PC-9 (cell line): ENCODE data around the gene SCAI. TPM values are rescaled to one million over a fixed set of nuclear protein-coding genes. Genes with fewer than 3 reads are reported as not detected.

Experiments
- BruUV-seq: library from RNA; stranded (reverse); fragments of 400-500 nt; replicated peaks from 2 replicates; lab custom pipeline; 2021; lab: Mats Ljungman, UMichigan
- CTCF ChIA-PET: fragments of 300-600 bp; sonication (Branson Sonifier 250); formaldehyde crosslinking; loops from one replicate; lab custom pipeline; 2022; ENCODE audit warnings: antibody characterized with exemption; lab: Charles Lee
- POLR2A ChIA-PET: fragments of 300-600 bp; sonication (Branson Sonifier 250); formaldehyde crosslinking; loops from one replicate; lab custom pipeline; 2022; ENCODE audit warnings: antibody characterized with exemption; ENCODE audit not compliant: unreplicated experiment; lab: Charles Lee
- DNase-seq, 2 experiments: peaks; one replicate each; pipeline versions ENCODE4 v3.0.0 to v3.0.0-alpha.2; 2015 to 2022; ENCODE audit warnings: mixed read lengths in 1 of 2
- H2AFZ ChIP-seq: fragments of 200-600 bp; sonication (generic); 2 replicates; pipeline ENCODE4 v1.8.1; 2017; ENCODE audit warnings: antibody characterized with exemption
- H3F3A ChIP-seq: fragments of 200-600 bp; sonication (generic); 2 replicates; pipeline ENCODE4 v1.8.1; 2017; ENCODE audit warnings: antibody characterized with exemption, mild to moderate bottlenecking, low read depth; ENCODE audit not compliant: insufficient read depth
- H3K27ac ChIP-seq: fragments of 200-600 bp; sonication (generic); 2 replicates; pipeline ENCODE4 v1.6.1; 2016; ENCODE audit warnings: mixed run types
- H3K27me3 ChIP-seq: fragments of 200-600 bp; sonication (generic); 2 replicates; pipeline ENCODE4 v1.6.1; 2016; ENCODE audit warnings: low read depth, mixed run types; ENCODE audit not compliant: insufficient read depth
- H3K36me3 ChIP-seq: fragments of 200-600 bp; sonication (generic); 2 replicates; pipeline ENCODE4 v1.6.1; 2016; ENCODE audit warnings: low read depth, mixed run types
- H3K4me1 ChIP-seq: fragments of 200-600 bp; sonication (generic); replicated peaks from 2 replicates; pipeline ENCODE4 v1.6.1; 2016; ENCODE audit warnings: mixed run types; ENCODE audit not compliant: insufficient read depth
- H3K4me2 ChIP-seq: fragments of 200-600 bp; sonication (generic); 2 replicates; pipeline ENCODE4 v1.6.1; 2017; ENCODE audit warnings: mixed run types
- H3K4me3 ChIP-seq: fragments of 200-600 bp; sonication (generic); 2 replicates; pipeline ENCODE4 v1.6.1; 2016; ENCODE audit warnings: mixed run types
- H3K79me2 ChIP-seq: fragments of 200-600 bp; sonication (generic); 2 replicates; pipeline ENCODE4 v1.6.1; 2017; ENCODE audit warnings: low read depth, mixed run types
- H3K9me2 ChIP-seq: fragments of 200-600 bp; sonication (generic); 2 replicates; pipeline ENCODE4 v1.8.1; 2017; ENCODE audit warnings: mild to moderate bottlenecking; ENCODE audit not compliant: insufficient read depth
- H3K9me3 ChIP-seq: fragments of 200-600 bp; sonication (generic); 2 replicates; pipeline ENCODE4 v1.8.1; 2016; ENCODE audit warnings: low read depth; ENCODE audit not compliant: insufficient read depth
- H4K20me1 ChIP-seq: fragments of 200-600 bp; sonication (generic); 2 replicates; pipeline ENCODE4 v1.8.1; 2017; ENCODE audit not compliant: insufficient read depth
- CTCF ChIP-seq: fragments of 200-600 bp; sonication (generic); conservative IDR thresholded peaks from 2 replicates; pipeline ENCODE4 v1.6.1; 2017; ENCODE audit warnings: mixed run types, antibody characterized with exemption, mild to moderate bottlenecking, moderate library complexity
- EZH2 ChIP-seq: fragments of 200-600 bp; sonication (generic); IDR thresholded peaks from 2 replicates; pipeline ENCODE4 v1.8.0; 2017; ENCODE audit warnings: antibody characterized with exemption, low read depth
- intact Hi-C: fragments of 100-400 bp; cut with micrococcal nuclease; formaldehyde crosslinking; loops from one replicate; pipeline ENCODE4 v1.10.0; 2022; ENCODE audit not compliant: unreplicated experiment
- total RNA-seq: library from RNA; stranded (reverse); gene quantifications from 2 replicates; pipeline ENCODE4 v1.2.3, GENCODE V29; 2021

SCAI gene
- total RNA-seq, 1 experiment from 2014 or later: 16.0 TPM

- no peaks in the 10 kb centered on the region for H3K9me2 ChIP-seq
- no peak overlapping the region for H2AFZ ChIP-seq
- no peak overlapping the region for H3K27ac ChIP-seq
- H4K20me1 ChIP-seq: no peaks in the 10 kb centered on the region
- BruUV-seq: no TSS peak
- no peak for DNase-seq
- no peaks in the 10 kb centered on the region for H3K79me2 ChIP-seq
- H3K36me3 ChIP-seq: no peaks in the 10 kb centered on the region
- H3F3A ChIP-seq: no peaks in the 10 kb centered on the region; the same call in 1 of the 2 replicates
- no peak overlapping the region for H3K4me2 ChIP-seq
- intact Hi-C loops: no loop called here
- H3K4me3 ChIP-seq: no peak overlapping the region
- no peaks in the 10 kb centered on the region for H3K4me1 ChIP-seq
- ChIA-PET POLR2A (no interaction called here), CTCF (interaction anchor here (0.6 kb wide), 1 partner anchor 380 kb away, joined by 11 read pairs; no protein-coding TSS in a partner anchor)
- TF ChIP-seq EZH2 (no peak), CTCF (no peak)
- no peaks in the 10 kb centered on the region for H3K9me3 ChIP-seq
- H3K27me3 ChIP-seq: no peaks in the 10 kb centered on the region
These were observed 39.4 kb downstream of the SCAI start for GRCh38 chr9:125103770-125104460.

GRCh38 chr9:125103021-125103420, 40.3 kb downstream of the SCAI start:
- ChIA-PET POLR2A (no interaction called here), CTCF (no interaction called here)
- BruUV-seq: no TSS peak

GRCh38 chr9:125100822-125101221, 42.5 kb downstream of the SCAI start:
- H3K9me2 ChIP-seq: no peaks in the 10 kb centered on the region
- H3K27ac ChIP-seq: no peak overlapping the region
- POLR2A ChIA-PET: no interaction called here
- H2AFZ ChIP-seq: no peak overlapping the region
- H3K4me3 ChIP-seq: no peak overlapping the region
- no peaks in the 10 kb centered on the region for H3K79me2 ChIP-seq
- intact Hi-C loops: no loop called here
- H3K4me1 ChIP-seq: no peaks in the 10 kb centered on the region
- no peaks in the 10 kb centered on the region for H3K9me3 ChIP-seq
- no peak for TF ChIP-seq CTCF
- BruUV-seq: no TSS peak
- no peak overlapping the region for H3K4me2 ChIP-seq
- no peaks in the 10 kb centered on the region for H4K20me1 ChIP-seq
- DNase-seq: no peak
- CTCF ChIA-PET: no interaction called here
- H3K36me3 ChIP-seq: no peaks in the 10 kb centered on the region
- no peaks in the 10 kb centered on the region; the same call in 1 of the 2 replicates for H3F3A ChIP-seq
- no peaks in the 10 kb centered on the region for H3K27me3 ChIP-seq

More at GRCh38 chr9:125103021-125103420, 40.3 kb downstream of the SCAI start:
- Histone ChIP-seq H4K20me1 (no peaks in the 10 kb centered on the region), H3K27me3 (no peaks in the 10 kb centered on the region), H3K9me2 (no peaks in the 10 kb centered on the region), H3K27ac (no peak overlapping the region), H3K4me1 (no peaks in the 10 kb centered on the region), H3F3A (no peaks in the 10 kb centered on the region; the same call in 1 of the 2 replicates), H3K4me2 (no peak overlapping the region), H2AFZ (no peak overlapping the region), H3K9me3 (no peaks in the 10 kb centered on the region), H3K36me3 (no peaks in the 10 kb centered on the region), H3K79me2 (no peaks in the 10 kb centered on the region), H3K4me3 (no peak overlapping the region)
- TF ChIP-seq CTCF: no peak
- TF ChIP-seq EZH2: no peak
- no peak for DNase-seq
- intact Hi-C loops: no loop called here
